ENCODE results near the gene ANAPC1. TPM values are rescaled to one million over a fixed set of nuclear protein-coding genes. Genes with fewer than 3 reads are reported as not detected.
"Not testable (repeated sequence)": the region's sequence is repeated elsewhere in the genome, so short reads cannot be mapped to it uniquely, and the experiment has no call there.

ANAPC1 gene
- total and polyA plus RNA-seq, 4 donors = 17.4 to 54.6 (median 25.1) TPM

DNA sequence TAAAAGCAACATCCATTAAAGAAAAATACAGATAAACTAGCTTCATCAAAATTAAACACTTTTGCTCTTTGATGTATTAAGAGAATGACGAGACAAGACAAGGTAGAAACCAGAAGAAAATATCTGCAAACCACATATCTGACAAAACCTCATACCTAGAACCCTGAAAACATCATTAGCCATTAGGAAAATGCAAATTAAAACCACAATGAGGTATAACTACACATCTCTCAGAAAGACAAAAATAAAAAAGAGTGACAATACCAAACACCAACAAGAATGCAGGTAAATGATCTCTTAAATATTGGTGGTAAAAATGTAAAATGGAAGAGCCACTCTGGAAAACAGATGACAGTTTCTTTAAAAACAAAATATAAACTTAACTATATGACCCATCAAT lies 53.5 kb downstream of the ANAPC1 start:
- WGBS (ENCODE audit: insufficient coverage) = no CpG with 5 or more reads among the region's 1 CpG

DNA sequence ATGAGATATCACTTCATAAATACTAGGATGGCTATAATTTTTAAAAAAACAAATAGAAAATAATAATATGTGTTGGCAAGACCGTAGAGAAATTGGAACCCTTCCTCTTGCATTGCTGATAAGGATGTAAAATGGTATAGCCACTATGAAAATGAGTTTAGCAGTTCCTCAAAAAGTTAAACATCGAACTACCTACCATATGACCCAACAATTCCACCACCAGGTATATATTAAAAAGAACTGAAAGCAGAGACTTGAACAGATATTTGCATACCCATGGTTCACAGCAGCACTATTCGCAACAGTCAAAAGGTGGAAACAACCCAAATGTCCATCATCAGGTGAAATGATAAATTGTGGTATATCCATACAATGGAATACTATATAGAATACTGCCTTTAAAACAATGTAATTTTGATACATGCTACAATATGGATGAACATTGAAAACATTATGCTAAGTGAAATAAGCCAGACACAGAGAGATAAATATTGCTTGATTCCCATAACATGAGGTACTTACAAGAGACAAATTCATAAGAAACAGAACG lies 55.7 kb downstream of the ANAPC1 start:
- H3K36me3 ChIP-seq (ENCODE audit: control insufficient read depth, insufficient read depth, low read length); H3K27ac ChIP-seq (ENCODE audit: low read depth, low read length); H3K27me3 ChIP-seq (ENCODE audit: control insufficient read depth, insufficient read depth, low read length); H3K4me3 ChIP-seq (ENCODE audit: low read depth, low read length); DNase-seq (ENCODE audit: low read depth in 4 of 6, low spot score in 6 of 6); H3K4me1 ChIP-seq (ENCODE audit: control insufficient read depth, insufficient read depth, low read length); H3K9me3 ChIP-seq (ENCODE audit: control insufficient read depth, insufficient read depth, low read length): not testable (repeated sequence)
- WGBS (ENCODE audit: insufficient coverage) = no CpG with 5 or more reads among the region's 4 CpGs

More for the DNA sequence above, 53.5 kb downstream of the ANAPC1 start:
- not testable (repeated sequence) for DNase-seq (ENCODE audit: low read depth in 4 of 6, low spot score in 6 of 6); H3K4me1 ChIP-seq (ENCODE audit: control insufficient read depth, insufficient read depth, low read length); H3K27me3 ChIP-seq (ENCODE audit: control insufficient read depth, insufficient read depth, low read length); H3K9me3 ChIP-seq (ENCODE audit: control insufficient read depth, insufficient read depth, low read length); H3K36me3 ChIP-seq (ENCODE audit: control insufficient read depth, insufficient read depth, low read length); H3K27ac ChIP-seq (ENCODE audit: low read depth, low read length); H3K4me3 ChIP-seq (ENCODE audit: low read depth, low read length)

DNA sequence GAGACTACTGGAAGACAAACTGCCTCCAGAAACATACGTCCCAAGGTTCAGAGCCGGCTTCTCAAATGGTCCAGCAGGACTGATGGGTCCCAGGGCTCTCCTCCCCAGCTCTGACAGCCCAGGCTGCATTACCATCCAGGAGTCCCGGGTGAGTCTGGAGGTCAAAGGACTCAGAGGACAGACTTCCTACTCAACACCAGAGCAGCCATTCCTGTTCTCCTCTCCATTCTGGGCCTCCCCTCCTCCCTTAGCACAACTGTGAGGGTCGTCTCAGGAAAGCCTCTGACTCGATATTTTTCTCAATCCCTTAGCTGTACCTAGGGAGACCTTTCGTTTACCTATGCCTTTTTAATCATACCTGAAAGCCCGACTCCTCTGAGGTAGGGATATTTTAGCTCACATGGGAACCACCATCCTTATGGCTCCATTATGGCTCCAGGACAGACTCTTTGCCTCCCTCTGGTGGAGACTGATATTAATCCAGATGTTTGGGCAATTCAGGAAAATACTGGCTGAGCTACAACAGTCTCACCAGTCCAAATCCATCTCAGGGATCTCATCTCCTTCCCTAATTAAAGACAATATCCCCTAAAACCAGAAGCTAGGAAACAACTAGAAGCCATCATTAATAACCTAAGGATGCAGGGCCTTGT lies 70.9 kb downstream of the ANAPC1 start:
- 80% methylated on average over 1 of the region's 7 CpGs for WGBS (ENCODE audit: insufficient coverage)
- not testable (repeated sequence) for H3K9me3 ChIP-seq (ENCODE audit: control insufficient read depth, insufficient read depth, low read length); H3K27ac ChIP-seq (ENCODE audit: low read depth, low read length); DNase-seq (ENCODE audit: low read depth in 4 of 6, low spot score in 6 of 6); H3K36me3 ChIP-seq (ENCODE audit: control insufficient read depth, insufficient read depth, low read length); H3K27me3 ChIP-seq (ENCODE audit: control insufficient read depth, insufficient read depth, low read length); H3K4me3 ChIP-seq (ENCODE audit: low read depth, low read length); H3K4me1 ChIP-seq (ENCODE audit: control insufficient read depth, insufficient read depth, low read length)

DNA sequence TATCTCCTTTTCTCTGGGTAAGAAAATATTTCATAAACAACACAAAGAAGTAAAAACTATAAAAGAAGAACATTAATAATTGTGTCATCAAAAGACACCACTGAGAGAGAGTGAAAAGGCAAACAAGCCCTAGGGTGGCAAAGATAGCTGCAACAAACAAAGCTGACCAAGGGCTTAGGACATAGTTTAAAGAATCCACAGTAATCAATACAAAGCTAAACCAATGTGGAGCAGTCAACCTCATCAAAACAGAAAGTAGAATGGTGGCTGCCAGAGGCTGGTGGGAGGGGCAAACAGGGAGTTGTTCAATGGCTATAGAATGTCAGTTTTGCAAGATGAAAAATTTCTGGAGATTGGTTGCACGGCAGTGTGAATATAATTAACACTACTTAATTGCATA lies 93.4 kb downstream of the ANAPC1 start:
- not testable (repeated sequence) for H3K36me3 ChIP-seq (ENCODE audit: control insufficient read depth, insufficient read depth, low read length); H3K4me1 ChIP-seq (ENCODE audit: control insufficient read depth, insufficient read depth, low read length); H3K4me3 ChIP-seq (ENCODE audit: low read depth, low read length); H3K9me3 ChIP-seq (ENCODE audit: control insufficient read depth, insufficient read depth, low read length); H3K27me3 ChIP-seq (ENCODE audit: control insufficient read depth, insufficient read depth, low read length); H3K27ac ChIP-seq (ENCODE audit: low read depth, low read length); DNase-seq (ENCODE audit: low read depth in 4 of 6, low spot score in 6 of 6)
- WGBS (ENCODE audit: insufficient coverage) = no CpG with 5 or more reads among the region's 1 CpG

DNA sequence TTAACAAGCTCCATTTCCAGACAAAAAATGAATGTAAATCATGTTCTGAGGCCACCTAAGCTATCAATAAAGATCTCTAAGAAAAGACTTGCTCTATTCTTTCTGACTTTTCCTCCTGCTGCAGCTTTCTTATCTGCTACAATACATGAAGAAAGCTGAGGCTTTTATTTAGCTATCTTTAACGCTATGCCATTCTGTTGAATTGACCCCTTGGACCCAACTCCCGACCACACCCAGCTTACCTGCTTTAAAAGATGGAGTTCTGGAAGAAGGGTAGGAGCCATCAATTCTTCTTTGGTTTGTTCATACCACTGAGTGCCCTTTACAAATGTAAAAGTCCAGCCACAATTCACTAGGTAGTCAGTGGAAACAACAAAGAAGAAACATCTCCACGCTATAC lies 99.9 kb downstream of the ANAPC1 start:
- H3K27ac ChIP-seq (ENCODE audit: low read depth, low read length); H3K4me1 ChIP-seq (ENCODE audit: control insufficient read depth, insufficient read depth, low read length); H3K27me3 ChIP-seq (ENCODE audit: control insufficient read depth, insufficient read depth, low read length); H3K4me3 ChIP-seq (ENCODE audit: low read depth, low read length); H3K9me3 ChIP-seq (ENCODE audit: control insufficient read depth, insufficient read depth, low read length); DNase-seq (ENCODE audit: low read depth in 4 of 6, low spot score in 6 of 6); H3K36me3 ChIP-seq (ENCODE audit: control insufficient read depth, insufficient read depth, low read length): not testable (repeated sequence)
- no CpG with 5 or more reads among the region's 3 CpGs for WGBS (ENCODE audit: insufficient coverage)

DNA sequence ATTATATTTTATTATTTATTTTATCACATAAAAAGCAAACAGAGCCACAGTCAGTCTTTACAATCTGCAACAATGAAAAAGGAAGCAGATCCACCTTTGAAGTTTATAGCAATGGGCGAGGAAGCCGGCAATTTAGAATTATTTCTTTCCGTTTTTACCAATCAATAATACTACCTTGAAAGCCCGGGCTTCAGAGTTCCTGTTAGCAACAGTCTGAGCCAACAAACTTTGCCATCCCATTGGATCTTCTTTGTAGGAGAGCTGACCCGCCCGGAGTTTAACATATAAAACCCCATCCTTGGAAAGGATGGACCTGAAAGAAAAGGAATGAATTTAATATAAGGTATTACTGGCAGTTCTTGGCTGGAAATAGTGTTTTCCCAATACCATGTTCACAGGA lies 101.8 kb downstream of the ANAPC1 start:
- DNase-seq (ENCODE audit: low read depth in 4 of 6, low spot score in 6 of 6); H3K4me3 ChIP-seq (ENCODE audit: low read depth, low read length); H3K27ac ChIP-seq (ENCODE audit: low read depth, low read length); H3K9me3 ChIP-seq (ENCODE audit: control insufficient read depth, insufficient read depth, low read length); H3K4me1 ChIP-seq (ENCODE audit: control insufficient read depth, insufficient read depth, low read length); H3K36me3 ChIP-seq (ENCODE audit: control insufficient read depth, insufficient read depth, low read length); H3K27me3 ChIP-seq (ENCODE audit: control insufficient read depth, insufficient read depth, low read length): not testable (repeated sequence)
- WGBS (ENCODE audit: insufficient coverage) = no CpG with 5 or more reads among the region's 6 CpGs

DNA sequence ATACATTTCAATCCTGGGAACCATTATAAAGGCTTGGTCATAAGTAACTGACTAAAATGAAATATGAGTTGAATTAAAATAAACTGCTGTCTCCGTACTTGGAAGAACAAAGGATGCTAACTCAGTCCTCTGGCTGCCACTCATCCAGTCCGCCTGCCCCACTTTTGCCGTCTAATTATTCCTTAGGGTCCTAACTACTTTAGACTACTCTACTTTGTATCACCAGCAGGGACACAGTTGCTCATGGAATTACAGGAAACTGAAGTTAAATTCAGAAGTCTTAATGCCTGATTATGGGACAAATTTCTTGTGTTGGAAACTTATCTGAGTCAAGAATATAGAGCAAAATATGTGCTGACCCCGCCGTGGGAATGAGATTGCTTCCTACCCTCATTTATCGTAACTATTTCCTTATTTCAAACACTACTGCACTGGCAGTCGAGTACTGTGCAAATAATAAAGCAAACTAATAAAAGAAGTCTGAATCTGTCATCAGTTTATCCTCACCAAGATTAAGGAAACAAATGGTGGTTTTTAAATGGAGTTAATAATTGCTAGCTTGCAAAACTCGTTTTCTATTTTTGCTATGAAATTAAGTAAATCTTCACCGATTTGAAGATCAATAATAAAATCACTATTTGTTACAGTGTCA lies 102.4 kb downstream of the ANAPC1 start:
- not testable (repeated sequence) for H3K4me3 ChIP-seq (ENCODE audit: low read depth, low read length); H3K36me3 ChIP-seq (ENCODE audit: control insufficient read depth, insufficient read depth, low read length); H3K27me3 ChIP-seq (ENCODE audit: control insufficient read depth, insufficient read depth, low read length); H3K9me3 ChIP-seq (ENCODE audit: control insufficient read depth, insufficient read depth, low read length); H3K4me1 ChIP-seq (ENCODE audit: control insufficient read depth, insufficient read depth, low read length); H3K27ac ChIP-seq (ENCODE audit: low read depth, low read length)
- peak in 1 of 6 donors; percentile 9 for DNase-seq (ENCODE audit: low read depth in 4 of 6, low spot score in 6 of 6)
- no CpG with 5 or more reads among the region's 9 CpGs for WGBS (ENCODE audit: insufficient coverage)

DNA sequence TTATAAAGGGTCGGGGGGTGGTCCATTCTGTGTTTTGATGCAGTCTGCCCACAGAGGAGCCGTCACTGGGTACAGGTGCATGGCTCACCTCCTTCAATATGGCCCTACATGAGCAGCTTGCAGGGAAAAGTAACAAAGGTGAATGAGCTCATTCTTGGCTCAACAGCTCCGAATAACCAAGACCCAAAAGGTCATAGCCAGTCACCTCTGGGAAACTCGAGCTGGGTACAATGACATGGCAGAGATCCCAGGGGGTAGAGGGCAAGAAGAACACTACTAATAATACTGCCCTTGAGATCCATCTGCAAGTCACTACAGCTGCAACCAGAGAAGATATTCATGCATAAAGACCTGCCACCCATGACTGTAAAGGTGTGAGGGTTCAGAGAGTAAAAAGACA lies 106.8 kb downstream of the ANAPC1 start:
- WGBS (ENCODE audit: insufficient coverage) = no CpG with 5 or more reads among the region's 4 CpGs
- not testable (repeated sequence) for H3K27me3 ChIP-seq (ENCODE audit: control insufficient read depth, insufficient read depth, low read length); H3K4me1 ChIP-seq (ENCODE audit: control insufficient read depth, insufficient read depth, low read length); H3K27ac ChIP-seq (ENCODE audit: low read depth, low read length); H3K36me3 ChIP-seq (ENCODE audit: control insufficient read depth, insufficient read depth, low read length); DNase-seq (ENCODE audit: low read depth in 4 of 6, low spot score in 6 of 6); H3K9me3 ChIP-seq (ENCODE audit: control insufficient read depth, insufficient read depth, low read length); H3K4me3 ChIP-seq (ENCODE audit: low read depth, low read length)

DNA sequence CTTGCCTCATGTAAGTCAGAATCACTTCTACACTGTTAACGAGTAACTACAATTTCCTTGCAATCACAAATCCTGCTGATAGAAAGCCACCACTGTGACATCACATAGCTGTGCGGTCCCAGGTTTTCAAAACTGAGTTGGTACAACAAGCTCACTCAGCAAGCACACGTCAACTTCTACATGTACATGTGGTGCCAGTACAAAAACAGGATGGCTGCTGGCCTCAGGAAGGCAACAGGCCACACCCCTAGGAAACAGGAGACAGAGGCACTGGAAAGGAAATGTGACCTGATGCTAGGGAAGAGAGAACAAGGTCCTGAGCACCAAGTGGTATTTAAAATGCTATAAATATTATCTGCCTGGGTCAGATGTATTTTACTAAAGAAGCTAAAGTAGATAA lies 107.7 kb downstream of the ANAPC1 start:
- not testable (repeated sequence) for H3K27ac ChIP-seq (ENCODE audit: low read depth, low read length); DNase-seq (ENCODE audit: low read depth in 4 of 6, low spot score in 6 of 6); H3K9me3 ChIP-seq (ENCODE audit: control insufficient read depth, insufficient read depth, low read length); H3K27me3 ChIP-seq (ENCODE audit: control insufficient read depth, insufficient read depth, low read length); H3K4me1 ChIP-seq (ENCODE audit: control insufficient read depth, insufficient read depth, low read length); H3K36me3 ChIP-seq (ENCODE audit: control insufficient read depth, insufficient read depth, low read length); H3K4me3 ChIP-seq (ENCODE audit: low read depth, low read length)
- no CpG with 5 or more reads among the region's 3 CpGs for WGBS (ENCODE audit: insufficient coverage)

DNA sequence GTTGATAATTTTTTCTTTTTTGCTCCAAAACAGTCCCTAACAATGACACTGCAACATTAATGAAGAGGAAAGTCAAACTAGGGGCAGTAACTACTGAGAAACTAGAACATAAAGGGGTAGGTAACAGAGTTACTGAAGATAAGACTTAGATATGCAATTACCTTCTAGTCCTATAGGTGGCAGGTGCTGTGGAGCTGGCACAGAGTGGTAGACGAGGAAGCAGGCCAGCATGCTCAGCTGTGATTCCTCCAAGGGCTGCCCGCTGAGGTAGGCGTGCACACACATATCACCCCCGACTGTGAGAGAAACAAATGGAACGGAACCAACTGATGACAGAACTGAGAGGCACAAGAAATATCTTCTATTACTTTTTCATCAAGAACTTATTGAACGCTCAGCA lies 111.8 kb downstream of the ANAPC1 start:
- H3K4me1 ChIP-seq (ENCODE audit: control insufficient read depth, insufficient read depth, low read length); H3K4me3 ChIP-seq (ENCODE audit: low read depth, low read length); H3K9me3 ChIP-seq (ENCODE audit: control insufficient read depth, insufficient read depth, low read length); DNase-seq (ENCODE audit: low read depth in 4 of 6, low spot score in 6 of 6); H3K36me3 ChIP-seq (ENCODE audit: control insufficient read depth, insufficient read depth, low read length); H3K27me3 ChIP-seq (ENCODE audit: control insufficient read depth, insufficient read depth, low read length); H3K27ac ChIP-seq (ENCODE audit: low read depth, low read length): not testable (repeated sequence)
- no CpG with 5 or more reads among the region's 6 CpGs for WGBS (ENCODE audit: insufficient coverage)

Data from spinal cord (tissue), 10 donors.